ENCODE data around the gene PSMB8.

DNA sequence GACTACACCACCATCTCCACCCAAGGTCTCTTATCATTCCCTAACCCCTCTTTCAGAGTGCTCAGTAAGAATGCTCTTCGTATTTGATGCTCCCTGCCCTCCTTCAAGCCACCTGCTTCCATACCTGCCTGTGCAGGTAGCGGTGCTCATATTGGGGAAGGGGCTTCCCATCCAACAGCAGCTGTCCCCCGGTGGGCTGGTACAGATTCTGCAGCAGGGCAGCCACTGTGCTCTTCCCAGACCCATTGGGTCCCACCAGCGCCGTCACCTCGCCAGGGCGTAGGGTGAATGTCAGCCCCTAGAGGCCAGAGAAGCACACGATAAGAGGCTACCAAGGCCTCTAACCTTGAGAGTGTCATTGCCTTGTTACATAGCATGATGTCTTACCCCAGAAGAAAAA, 3.9 kb upstream of the PSMB8 start:
- no peak for TF ChIP-seq CTCF (optimal IDR thresholded peaks at IDR 0.05 in 1 of 3, IDR thresholded peaks at IDR 0.05 in 1 of 3, conservative IDR thresholded peaks at IDR 0.05 in 1 of 3; ENCODE audit: extremely low read depth in 1 of 3, insufficient read depth in 2 of 3, low read length in 3 of 3)
- TF ChIP-seq EZH2 (IDR thresholded peaks at IDR 0.05; ENCODE audit: low read length) = no peak

All from keratinocyte (primary cell).